Measurements from ENCODE around the gene PDK2.

GRCh38 chr17:50153650-50154575, 58.8 kb downstream of the PDK2 start:
- TF ChIP-seq, protein P1, sequence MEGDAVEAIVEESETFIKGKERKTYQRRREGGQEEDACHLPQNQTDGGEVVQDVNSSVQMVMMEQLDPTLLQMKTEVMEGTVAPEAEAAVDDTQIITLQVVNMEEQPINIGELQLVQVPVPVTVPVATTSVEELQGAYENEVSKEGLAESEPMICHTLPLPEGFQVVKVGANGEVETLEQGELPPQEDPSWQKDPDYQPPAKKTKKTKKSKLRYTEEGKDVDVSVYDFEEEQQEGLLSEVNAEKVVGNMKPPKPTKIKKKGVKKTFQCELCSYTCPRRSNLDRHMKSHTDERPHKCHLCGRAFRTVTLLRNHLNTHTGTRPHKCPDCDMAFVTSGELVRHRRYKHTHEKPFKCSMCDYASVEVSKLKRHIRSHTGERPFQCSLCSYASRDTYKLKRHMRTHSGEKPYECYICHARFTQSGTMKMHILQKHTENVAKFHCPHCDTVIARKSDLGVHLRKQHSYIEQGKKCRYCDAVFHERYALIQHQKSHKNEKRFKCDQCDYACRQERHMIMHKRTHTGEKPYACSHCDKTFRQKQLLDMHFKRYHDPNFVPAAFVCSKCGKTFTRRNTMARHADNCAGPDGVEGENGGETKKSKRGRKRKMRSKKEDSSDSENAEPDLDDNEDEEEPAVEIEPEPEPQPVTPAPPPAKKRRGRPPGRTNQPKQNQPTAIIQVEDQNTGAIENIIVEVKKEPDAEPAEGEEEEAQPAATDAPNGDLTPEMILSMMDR (conservative IDR thresholded peaks at IDR 0.05; ENCODE audit: low read depth in 2 of 2) = no peak
- TF ChIP-seq EZH2 (IDR thresholded peaks at IDR 0.05; ENCODE audit: low read depth, unreplicated experiment) = no peak
- no peak for TF ChIP-seq REST (IDR thresholded peaks at IDR 0.05; ENCODE audit: unreplicated experiment)
- no peak for TF ChIP-seq POLR2AphosphoS5 (IDR thresholded peaks at IDR 0.05; ENCODE audit: low read depth)
- no peak for TF ChIP-seq EZH2phosphoT487 (IDR thresholded peaks at IDR 0.05; ENCODE audit: unreplicated experiment)
- TF ChIP-seq, protein P2, sequence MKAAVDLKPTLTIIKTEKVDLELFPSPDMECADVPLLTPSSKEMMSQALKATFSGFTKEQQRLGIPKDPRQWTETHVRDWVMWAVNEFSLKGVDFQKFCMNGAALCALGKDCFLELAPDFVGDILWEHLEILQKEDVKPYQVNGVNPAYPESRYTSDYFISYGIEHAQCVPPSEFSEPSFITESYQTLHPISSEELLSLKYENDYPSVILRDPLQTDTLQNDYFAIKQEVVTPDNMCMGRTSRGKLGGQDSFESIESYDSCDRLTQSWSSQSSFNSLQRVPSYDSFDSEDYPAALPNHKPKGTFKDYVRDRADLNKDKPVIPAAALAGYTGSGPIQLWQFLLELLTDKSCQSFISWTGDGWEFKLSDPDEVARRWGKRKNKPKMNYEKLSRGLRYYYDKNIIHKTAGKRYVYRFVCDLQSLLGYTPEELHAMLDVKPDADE (IDR thresholded peaks at IDR 0.05) = no peak
- no peak for TF ChIP-seq NANOG (IDR thresholded peaks at IDR 0.05; ENCODE audit: borderline replicate concordance)
- TF ChIP-seq CREB1 (CRISPR knock-in tag; IDR thresholded peaks at IDR 0.05; ENCODE audit: low read depth) = no peak
- TF ChIP-seq JUNB (IDR thresholded peaks at IDR 0.05; ENCODE audit: unreplicated experiment) = no peak
- TF ChIP-seq ZNF114 (CRISPR knock-in tag; IDR thresholded peaks at IDR 0.05) = no peak
- no peak for TF ChIP-seq ZNF331 (CRISPR knock-in tag; IDR thresholded peaks at IDR 0.05; ENCODE audit: low read depth)
- no peak for TF ChIP-seq STAT1 (IDR thresholded peaks at IDR 0.05; ENCODE audit: unreplicated experiment)
- TF ChIP-seq, protein P3, sequence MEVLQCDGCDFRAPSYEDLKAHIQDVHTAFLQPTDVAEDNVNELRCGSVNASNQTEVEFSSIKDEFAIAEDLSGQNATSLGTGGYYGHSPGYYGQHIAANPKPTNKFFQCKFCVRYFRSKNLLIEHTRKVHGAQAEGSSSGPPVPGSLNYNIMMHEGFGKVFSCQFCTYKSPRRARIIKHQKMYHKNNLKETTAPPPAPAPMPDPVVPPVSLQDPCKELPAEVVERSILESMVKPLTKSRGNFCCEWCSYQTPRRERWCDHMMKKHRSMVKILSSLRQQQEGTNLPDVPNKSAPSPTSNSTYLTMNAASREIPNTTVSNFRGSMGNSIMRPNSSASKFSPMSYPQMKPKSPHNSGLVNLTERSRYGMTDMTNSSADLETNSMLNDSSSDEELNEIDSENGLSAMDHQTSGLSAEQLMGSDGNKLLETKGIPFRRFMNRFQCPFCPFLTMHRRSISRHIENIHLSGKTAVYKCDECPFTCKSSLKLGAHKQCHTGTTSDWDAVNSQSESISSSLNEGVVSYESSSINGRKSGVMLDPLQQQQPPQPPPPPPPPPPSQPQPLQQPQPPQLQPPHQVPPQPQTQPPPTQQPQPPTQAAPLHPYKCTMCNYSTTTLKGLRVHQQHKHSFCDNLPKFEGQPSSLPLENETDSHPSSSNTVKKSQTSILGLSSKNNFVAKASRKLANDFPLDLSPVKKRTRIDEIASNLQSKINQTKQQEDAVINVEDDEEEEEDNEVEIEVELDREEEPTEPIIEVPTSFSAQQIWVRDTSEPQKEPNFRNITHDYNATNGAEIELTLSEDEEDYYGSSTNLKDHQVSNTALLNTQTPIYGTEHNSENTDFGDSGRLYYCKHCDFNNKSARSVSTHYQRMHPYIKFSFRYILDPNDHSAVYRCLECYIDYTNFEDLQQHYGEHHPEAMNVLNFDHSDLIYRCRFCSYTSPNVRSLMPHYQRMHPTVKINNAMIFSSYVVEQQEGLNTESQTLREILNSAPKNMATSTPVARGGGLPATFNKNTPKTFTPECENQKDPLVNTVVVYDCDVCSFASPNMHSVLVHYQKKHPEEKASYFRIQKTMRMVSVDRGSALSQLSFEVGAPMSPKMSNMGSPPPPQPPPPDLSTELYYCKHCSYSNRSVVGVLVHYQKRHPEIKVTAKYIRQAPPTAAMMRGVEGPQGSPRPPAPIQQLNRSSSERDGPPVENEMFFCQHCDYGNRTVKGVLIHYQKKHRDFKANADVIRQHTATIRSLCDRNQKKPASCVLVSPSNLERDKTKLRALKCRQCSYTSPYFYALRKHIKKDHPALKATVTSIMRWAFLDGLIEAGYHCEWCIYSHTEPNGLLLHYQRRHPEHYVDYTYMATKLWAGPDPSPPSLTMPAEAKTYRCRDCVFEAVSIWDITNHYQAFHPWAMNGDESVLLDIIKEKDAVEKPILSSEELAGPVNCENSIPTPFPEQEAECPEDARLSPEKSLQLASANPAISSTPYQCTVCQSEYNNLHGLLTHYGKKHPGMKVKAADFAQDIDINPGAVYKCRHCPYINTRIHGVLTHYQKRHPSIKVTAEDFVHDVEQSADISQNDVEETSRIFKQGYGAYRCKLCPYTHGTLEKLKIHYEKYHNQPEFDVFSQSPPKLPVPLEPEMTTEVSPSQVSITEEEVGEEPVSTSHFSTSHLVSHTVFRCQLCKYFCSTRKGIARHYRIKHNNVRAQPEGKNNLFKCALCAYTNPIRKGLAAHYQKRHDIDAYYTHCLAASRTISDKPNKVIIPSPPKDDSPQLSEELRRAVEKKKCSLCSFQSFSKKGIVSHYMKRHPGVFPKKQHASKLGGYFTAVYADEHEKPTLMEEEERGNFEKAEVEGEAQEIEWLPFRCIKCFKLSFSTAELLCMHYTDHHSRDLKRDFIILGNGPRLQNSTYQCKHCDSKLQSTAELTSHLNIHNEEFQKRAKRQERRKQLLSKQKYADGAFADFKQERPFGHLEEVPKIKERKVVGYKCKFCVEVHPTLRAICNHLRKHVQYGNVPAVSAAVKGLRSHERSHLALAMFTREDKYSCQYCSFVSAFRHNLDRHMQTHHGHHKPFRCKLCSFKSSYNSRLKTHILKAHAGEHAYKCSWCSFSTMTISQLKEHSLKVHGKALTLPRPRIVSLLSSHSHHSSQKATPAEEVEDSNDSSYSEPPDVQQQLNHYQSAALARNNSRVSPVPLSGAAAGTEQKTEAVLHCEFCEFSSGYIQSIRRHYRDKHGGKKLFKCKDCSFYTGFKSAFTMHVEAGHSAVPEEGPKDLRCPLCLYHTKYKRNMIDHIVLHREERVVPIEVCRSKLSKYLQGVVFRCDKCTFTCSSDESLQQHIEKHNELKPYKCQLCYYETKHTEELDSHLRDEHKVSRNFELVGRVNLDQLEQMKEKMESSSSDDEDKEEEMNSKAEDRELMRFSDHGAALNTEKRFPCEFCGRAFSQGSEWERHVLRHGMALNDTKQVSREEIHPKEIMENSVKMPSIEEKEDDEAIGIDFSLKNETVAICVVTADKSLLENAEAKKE (CRISPR knock-in tag; IDR thresholded peaks at IDR 0.05) = no peak
